ENCODE results near the gene TIMM29.

TIMM29 gene

GRCh38 chr19:10928563-10929401, at the start of gene TIMM29, which contains the start of gene YIPF2:
TSS of gene TIMM29 (plus strand) at chr19:10928811. CDS start at chr19:10928823, 12 bp downstream.
TSS of gene YIPF2 (minus strand) at chr19:10928639. CDS start at chr19:10928410, 229 bp downstream.
- peak; percentile 99 for DNase-seq (ENCODE audit: low read depth)

DNA sequence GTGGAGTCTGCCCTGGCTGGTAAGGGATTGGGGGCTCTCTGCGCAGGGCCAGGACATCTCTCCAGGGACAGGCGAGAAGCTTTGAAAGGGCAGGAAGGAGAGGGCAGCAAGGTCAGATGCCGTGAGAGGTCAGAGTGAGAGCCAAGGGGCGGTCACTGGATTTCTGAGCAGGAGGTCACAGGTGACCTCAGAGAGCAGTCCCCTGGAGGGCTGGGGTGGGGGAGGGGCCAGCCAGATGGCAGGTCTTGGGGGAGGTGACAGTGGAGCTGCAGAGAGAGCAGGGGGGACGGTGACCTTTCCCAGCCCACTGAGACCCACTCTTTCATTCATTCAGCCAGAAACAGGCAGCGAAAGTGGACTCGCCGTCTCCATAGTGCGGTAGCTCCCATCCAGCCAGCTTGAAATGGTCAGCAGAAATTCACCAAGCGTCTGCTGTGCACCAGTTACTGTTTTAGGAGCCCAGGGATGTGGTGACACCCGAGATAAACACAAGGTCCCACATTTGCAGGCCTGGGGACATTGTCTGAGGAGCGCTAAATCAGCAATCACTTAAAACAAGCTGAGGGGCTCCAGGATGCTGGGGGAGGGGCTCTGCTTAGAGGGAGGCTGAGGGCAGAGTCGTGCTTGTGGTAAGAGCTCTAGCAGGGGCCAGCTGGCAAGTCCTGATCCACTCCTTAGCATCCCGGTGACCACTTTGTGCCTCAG, 47.1 kb upstream of the TIMM29 start:
- DNase-seq (ENCODE audit: low read depth), result no peak

- no peak for DNase-seq (ENCODE audit: low read depth)
Observed at GRCh38 chr19:10882108-10882457, 46.5 kb upstream of the TIMM29 start.

DNA sequence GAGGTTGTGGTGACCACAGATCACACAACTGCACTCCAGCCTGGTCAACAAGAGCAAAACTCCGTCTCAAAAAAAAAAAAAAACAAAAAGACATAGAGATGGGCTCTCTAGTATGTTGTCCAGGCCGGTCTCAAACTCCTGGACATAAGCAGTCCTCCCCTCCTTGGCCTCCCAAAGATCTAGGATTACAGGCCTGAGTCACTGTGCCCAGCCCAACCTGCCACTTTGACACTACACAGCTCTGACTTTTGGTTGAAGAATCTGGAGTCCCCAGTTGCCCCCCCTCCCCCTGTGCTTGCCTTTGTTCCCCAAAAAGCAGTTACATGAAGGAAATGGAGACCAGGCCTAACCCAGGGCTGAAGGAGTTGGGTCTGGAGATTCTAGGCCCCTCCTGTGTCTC, 44.3 kb upstream of the TIMM29 start:
- DNase-seq (ENCODE audit: low read depth), result peak; percentile 80

DNA sequence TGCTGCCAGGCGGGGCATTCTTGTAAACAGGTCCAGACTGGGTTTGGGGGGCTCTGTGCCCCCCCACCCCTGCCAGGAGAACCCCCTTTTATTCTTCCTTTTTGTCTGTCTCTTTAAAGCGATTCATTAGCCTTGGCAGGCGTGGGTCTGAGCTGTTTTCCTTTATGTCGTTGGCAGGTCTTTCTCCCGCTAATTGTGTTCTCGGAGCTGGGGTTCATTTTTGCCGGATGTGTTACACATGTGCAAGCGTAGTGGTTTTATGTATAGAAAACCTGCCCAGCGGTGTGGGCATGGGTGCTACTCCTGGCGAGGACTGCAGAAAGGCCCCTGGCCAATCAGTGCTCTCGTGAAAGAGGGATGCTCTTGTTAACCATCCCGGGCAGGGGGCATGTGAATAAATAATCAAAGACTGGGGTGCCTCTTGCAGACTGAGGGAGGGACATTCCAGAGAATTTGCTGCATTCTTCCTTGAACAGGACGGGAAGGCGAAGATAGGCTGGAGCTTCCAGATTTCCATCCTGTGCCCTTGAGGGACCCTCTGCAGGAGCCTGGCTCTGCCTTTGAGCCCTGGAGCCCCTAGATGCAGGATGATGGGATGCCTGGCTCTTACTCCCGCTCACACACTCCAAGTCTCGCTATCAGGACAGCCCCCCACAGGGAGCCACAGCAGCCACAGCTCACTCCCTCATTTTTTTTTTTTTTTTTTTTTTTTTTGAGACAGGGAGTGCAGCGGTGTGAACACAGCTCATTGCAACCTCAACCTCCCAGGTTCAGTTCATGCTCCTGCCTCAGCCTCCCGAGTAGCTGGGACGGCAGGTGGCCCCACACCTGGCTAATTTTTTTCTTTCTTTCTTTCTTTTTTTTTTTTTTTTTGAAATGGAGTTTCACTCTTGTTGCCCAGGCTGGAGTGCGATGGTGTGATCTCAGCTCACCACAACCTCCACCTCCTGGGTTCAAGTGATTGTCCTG, 43.1 kb upstream of the TIMM29 start:
- peak; percentile 34 for DNase-seq (ENCODE audit: low read depth)

GRCh38 chr19:10887616-10888367, 40.8 kb upstream of the TIMM29 start:
- peak; percentile 39 for DNase-seq (ENCODE audit: low read depth)

DNA sequence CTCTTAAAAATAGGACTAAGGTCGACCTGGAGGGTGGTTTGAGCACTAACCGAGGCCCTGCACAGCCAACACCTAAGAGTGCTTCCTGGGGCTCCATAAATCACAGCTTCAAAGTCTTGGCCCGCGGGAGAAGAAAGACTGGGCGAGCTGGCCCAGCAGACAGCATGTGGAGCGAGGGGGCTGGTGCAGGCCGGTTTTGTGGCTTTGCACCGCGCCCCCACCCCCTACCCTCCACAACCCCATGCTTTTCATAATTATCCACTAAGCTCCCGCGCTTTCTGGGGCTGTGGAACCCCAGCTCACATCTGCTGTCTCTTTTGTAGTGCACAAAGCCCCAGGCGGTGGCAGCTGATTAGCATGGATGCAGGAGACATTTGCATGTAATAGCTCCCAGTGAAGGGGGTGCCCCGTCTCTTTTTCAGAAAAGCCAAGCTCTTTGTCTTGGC, 40.2 kb upstream of the TIMM29 start:
- DNase-seq (ENCODE audit: low read depth), result no peak

GRCh38 chr19:10889880-10890279, 38.7 kb upstream of the TIMM29 start:
- DNase-seq (ENCODE audit: low read depth), result no peak

DNA sequence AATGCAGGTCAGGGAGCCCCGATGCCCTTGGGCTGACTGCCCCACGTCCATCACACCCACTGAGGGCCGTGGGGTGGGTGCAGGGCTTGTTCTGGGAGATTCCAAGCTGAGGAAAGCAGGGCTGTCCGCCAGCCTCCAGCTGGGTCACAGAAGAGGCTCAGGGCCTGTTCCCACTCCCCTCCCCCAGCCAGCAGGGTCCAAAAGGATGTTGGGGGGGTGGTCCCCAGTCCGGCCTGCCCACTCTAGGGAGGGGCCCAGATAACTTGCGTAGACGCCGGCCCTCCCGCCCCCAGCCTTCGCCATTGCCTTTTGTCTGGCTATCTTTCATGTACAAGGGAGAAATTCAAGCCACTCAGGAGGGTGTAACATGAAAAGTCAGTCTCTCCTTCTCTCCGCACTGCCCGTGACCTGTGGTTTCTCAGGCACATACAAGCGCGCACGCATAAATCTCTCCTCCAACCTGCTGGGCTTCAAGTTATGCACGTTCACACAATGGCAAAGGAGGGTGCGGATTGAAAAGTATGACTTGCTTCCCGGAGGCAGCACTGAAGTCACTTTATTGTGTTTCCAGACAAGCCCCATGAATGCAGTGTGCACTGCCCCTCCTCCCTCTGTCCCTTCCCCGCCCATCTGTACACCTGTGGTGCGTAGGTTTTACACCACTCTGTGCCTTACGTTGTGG, 37.1 kb upstream of the TIMM29 start:
- DNase-seq (ENCODE audit: low read depth), result no peak

DNA sequence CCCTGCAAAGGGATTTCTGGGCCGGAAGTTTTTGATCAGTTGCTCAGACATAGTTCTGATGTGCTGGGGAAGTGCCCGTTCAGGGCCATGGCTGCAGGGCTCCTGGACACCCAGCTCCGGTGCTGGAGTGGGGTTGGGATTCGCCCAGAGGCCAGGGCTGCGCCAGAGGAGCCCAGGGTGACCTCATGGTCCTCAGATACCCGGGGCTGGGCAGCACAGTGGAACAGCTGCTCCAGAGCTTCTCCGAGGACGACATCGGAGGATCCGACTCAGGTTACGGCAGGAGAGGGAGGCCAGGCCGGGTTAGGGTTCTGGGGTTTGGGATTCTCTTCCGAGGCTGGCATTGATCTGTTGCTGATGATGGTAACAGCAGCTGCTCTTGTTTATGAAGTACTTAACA, 36.4 kb upstream of the TIMM29 start:
- DNase-seq (ENCODE audit: low read depth), result no peak

- no peak for DNase-seq (ENCODE audit: low read depth)
Observed at GRCh38 chr19:10894911-10895213, 33.7 kb upstream of the TIMM29 start.

DNA sequence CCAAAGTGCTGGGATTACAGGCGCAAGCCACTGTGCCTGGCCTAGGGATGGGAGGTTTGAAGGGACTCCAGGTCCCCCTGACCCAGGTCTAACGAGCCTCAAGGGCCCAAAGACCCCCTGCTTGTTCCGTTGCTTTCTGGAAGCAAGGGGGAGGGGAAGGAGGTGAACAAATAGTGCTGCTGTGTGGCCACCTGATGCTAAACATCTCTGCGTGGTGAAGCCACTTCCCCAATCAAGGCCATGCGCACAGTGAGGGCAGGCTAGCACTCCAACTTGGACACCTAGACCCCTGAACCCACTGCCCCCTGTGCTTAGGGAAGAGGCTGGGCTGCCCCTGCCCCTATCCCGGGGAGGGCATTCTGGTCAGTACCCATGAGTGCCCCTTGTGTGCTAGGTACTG, 33.2 kb upstream of the TIMM29 start:
- no peak for DNase-seq (ENCODE audit: low read depth)

DNA sequence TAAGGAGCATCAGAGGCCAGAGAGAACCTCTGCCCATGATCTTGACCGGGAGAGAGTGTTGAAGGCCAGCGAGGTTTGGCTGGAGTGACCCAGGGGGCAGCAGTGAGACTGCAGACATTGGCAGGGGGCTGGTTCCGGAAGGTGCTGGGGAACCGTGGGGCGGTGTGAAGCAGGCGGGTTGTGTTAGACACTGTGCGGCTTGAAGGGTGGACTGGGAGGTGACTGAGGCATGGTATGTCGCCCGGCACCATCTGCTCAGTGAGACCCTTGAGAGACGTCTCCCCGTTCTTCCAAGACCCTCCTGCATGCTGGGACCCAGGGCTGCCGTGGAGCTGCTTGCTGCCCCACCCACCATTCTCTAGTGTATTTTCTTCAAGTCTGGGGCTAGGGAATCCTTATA, 32.7 kb upstream of the TIMM29 start:
- no peak for DNase-seq (ENCODE audit: low read depth)

DNA sequence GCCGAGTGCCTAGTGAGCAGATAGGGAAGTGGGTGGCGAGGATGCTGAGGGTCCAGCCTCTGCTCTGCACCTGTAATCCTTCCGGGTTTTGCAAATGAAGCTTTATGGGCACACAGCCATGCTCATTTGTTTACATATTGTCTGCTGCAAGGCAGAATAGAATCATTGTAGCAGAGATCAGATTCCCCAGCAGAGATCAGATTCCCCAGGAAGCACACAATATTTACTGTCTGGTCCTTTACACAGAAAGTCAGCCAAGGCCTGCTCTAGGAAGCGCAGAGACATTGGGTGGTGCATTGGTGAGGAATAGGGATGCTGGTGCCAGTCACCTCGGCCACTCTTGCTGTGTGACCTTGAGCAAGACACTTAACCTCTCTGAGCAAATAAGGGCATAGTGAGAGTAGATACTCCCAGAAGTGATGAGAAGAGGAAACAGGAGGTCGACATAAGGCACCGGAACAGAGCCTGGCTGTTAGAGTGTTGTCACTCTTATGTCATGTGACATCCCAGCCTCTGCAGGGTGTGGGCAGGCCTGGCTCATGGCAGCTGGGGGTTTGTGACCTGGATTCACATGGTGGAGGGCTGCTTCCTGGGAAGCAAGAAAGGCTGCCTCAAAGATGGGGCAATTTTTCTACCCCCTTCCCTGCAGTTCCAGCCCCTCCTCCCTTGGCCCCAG, 31.6 kb upstream of the TIMM29 start:
- DNase-seq (ENCODE audit: low read depth), result no peak

DNA sequence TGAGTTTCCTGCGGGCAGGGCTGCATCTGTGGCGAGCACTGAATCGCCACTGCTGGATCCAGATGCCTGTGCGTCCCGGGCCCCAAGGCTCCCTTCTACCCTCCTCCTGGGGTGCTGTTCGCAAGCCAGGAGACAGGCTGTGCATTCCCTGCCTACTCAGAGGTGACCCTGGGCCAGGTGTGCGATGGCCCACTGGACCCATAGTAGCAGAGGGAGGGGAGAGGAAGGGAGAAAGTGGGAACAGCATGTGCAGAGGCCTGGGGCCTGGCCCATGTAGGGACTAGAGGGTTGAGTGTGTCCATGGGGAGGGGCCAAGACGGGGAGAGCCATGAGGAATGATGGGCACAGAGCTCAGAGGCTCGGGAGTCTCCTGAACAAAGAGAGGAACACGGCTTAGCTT, 30.0 kb upstream of the TIMM29 start:
- DNase-seq (ENCODE audit: low read depth), result no peak

DNA sequence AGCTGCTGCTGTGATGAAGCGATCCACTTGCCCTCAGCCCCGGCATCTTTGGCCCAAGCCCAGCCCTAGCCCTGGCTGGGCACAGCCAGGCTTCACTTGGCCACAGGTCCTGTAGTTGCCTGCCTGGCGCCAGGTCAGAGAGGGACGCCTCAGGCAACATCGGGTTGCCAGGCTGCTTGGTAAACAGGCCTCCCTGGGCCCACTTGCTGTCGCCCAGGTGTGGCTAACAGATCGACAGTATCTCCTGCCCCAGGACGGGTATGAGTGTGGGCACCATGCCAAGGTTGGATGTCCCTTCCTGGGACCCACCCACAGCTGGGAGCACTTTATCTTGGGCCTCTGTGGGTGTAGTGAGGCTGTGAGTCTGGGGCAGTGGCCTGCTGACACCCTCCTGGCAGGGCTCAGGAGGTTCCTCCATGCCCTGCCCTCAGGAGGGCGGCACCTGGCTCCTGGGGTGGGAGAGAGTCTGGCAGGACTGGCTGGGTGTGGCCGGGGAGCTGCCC, 29.4 kb upstream of the TIMM29 start:
- no peak for DNase-seq (ENCODE audit: low read depth)

- DNase-seq (ENCODE audit: low read depth), result no peak
Observed at GRCh38 chr19:10907925-10908324, 20.7 kb upstream of the TIMM29 start.

DNA sequence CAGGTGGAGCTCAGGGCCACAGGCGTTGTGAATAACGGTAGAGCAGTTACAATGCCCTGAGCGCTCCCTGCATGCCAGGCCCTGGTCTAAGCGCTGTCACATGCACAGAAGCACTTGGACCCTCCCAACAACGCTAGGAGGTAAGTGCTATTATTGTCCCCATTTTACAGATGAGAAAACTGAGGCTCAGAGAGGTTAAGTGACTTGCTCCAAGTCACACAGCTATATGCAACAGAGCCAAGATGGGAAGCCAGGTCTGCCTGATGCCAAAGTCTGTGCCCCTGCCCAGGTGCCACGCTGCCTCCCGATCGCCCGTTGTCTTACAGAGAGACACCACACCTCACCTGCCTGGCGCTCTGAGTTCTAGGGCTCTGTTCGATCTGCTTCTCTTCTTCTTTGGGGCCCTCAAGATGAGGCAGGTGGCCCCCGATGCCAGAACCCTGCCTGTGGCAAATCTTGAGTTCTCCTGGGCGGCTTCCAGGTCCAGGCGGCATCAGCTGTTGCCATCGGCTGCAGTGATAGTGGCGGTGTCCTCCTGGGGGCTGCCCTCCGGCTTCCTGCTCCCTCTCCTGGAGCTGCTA, 20.1 kb upstream of the TIMM29 start:
- DNase-seq (ENCODE audit: low read depth), result no peak

DNA sequence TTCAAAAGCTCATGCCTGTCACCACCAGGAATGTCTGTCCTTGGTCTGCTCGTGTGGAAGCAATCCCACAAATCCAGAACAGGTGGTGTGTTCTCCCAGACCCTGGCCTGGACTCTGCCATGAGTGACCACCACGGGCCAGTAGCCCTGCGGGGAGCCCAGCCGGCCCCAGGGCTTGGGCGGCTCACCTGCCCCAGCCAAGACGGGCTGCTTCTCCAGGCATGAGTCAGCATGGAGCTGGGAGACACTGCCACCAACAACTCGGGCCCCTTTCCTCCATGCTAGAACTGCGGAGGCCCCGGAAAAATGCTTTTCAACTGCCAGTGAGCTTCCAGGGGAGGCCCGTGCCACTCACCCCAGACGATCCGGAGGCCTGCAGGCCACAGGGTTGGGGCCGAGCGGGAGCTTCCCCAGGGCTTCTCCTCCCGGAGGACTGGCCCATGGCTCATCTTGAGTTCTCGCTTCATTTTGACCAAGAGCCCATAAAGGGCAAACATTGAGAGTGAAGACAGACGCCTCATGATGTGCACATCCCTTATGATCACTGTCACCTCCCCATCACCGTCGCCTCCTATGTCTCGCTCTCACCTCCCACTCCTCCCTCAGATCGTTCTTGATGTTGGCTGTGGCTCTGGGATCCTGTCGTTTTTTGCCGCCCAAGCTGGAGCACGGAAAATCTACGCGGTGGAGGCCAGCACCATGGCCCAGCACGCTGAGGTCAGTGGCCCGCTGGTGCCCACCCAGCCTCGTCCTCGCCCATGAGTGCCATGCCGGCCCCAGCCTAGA, 16.8 kb upstream of the TIMM29 start:
- DNase-seq (ENCODE audit: low read depth), result no peak
